Hypothalamus (tissue), 51 donors: ENCODE data around the gene RPS3.

Experiments used
- DNase-seq, 51 donors: peaks; one replicate each; lab custom pipeline; 2025; lab: John Stamatoyannopoulos, UW

The RPS3 gene

GRCh38 chr11:75453916-75454655 is 54.8 kb downstream of the RPS3 start:
- DNase-seq, result peak in 1 of 51 donors; percentile 10

- no peak for DNase-seq
Measured at GRCh38 chr11:75454987-75455386, 55.7 kb downstream of the RPS3 start.
